RWPE2 (cell line): ENCODE results near the gene HERC5.

Experiments
- ATAC-seq: fragments of 200-7000 bp; cut with Tn5 transposase; 3 replicates; pipeline ENCODE4 v1.9.1; 2021; ENCODE audit warnings: low read depth
- DNase-seq: peaks from one replicate; pipeline ENCODE4 v3.0.0-alpha.2; 2020; ENCODE audit warnings: low spot score
- H3K27ac ChIP-seq: fragments of 450-650 bp; 2 replicates; pipeline ENCODE4 v1.5.1; 2017; ENCODE audit warnings: mild to moderate bottlenecking; ENCODE audit not compliant: poor library complexity, severe bottlenecking
- H3K27me3 ChIP-seq: fragments of 250-450 bp; sonication (Bioruptor Pico); 2 replicates; pipeline ENCODE4 v1.5.1; 2021; ENCODE audit warnings: mild to moderate bottlenecking, moderate library complexity; ENCODE audit not compliant: insufficient read depth, poor library complexity, severe bottlenecking
- H3K36me3 ChIP-seq: fragments of 250-450 bp; sonication (Bioruptor Pico); 2 replicates; pipeline ENCODE4 v1.5.1; 2020; ENCODE audit warnings: low read depth, mild to moderate bottlenecking, moderate library complexity
- H3K4me1 ChIP-seq: fragments of 250-450 bp; sonication (Bioruptor Pico); 2 replicates; pipeline ENCODE4 v1.5.1; 2021; ENCODE audit warnings: mild to moderate bottlenecking, moderate library complexity; ENCODE audit not compliant: insufficient read depth, poor library complexity, severe bottlenecking
- H3K4me3 ChIP-seq: fragments of 250-450 bp; sonication (Bioruptor Pico); 2 replicates; pipeline ENCODE4 v1.5.1; 2021; ENCODE audit warnings: mild to moderate bottlenecking, moderate library complexity; ENCODE audit not compliant: severe bottlenecking
- H3K9me3 ChIP-seq: fragments of 250-450 bp; sonication (Bioruptor Pico); 2 replicates; pipeline ENCODE4 v1.5.1; 2021; ENCODE audit warnings: mild to moderate bottlenecking, moderate library complexity; ENCODE audit not compliant: severe bottlenecking
- CTCF ChIP-seq: fragments of 450-650 bp; IDR thresholded peaks from one replicate; pipeline ENCODE4 v1.5.1; 2017; ENCODE audit warnings: mild to moderate bottlenecking, moderate library complexity; ENCODE audit not compliant: poor library complexity, severe bottlenecking

HERC5 gene

GRCh38 chr4:88489100-88489761 is 32.3 kb downstream of the HERC5 start:
- H3K27me3 ChIP-seq: no peaks in the 10 kb centered on the region
- TF ChIP-seq CTCF: no peak
- H3K9me3 ChIP-seq: no peaks in the 10 kb centered on the region
- no peak overlapping the region for H3K4me3 ChIP-seq
- H3K36me3 ChIP-seq: no peaks in the 10 kb centered on the region
- no peak for ATAC-seq
- no peak for DNase-seq
- no peaks in the 10 kb centered on the region for H3K4me1 ChIP-seq
- no peak overlapping the region for H3K27ac ChIP-seq

DNA sequence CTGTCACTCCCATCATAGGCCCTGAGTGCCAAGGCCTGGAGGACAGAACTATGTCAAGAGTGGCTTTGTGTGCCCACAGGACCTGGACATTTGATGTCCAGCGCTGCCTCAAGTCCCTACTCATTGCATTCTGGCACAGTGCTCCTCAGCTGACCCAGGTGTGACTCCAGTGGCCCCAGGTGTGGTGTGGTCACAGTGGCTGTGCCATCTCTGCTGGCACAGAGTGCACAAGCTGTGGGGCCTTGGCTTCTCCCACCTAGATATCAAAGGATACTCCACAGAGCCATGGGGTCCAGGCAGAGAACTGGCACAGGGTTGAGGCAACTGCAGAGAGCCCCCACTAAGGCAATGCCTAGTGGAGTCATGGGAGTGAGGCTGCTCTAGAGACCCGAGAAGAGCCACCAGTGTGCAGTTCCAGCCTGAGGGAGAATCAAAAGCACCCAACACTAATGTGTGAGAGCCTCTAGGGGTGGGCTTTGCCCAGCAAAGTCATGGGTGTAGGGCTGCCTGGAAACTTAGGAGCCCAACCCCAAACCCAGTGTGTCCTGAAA is 41.0 kb downstream of the HERC5 start:
- H3K4me3 ChIP-seq: no peak overlapping the region
- H3K36me3 ChIP-seq: no peaks in the 10 kb centered on the region
- no peaks in the 10 kb centered on the region for H3K27me3 ChIP-seq
- no peak for TF ChIP-seq CTCF
- no peaks in the 10 kb centered on the region for H3K4me1 ChIP-seq
- H3K9me3 ChIP-seq: no peaks in the 10 kb centered on the region
- H3K27ac ChIP-seq: no peak overlapping the region
- no peak for ATAC-seq
- DNase-seq: no peak

DNA sequence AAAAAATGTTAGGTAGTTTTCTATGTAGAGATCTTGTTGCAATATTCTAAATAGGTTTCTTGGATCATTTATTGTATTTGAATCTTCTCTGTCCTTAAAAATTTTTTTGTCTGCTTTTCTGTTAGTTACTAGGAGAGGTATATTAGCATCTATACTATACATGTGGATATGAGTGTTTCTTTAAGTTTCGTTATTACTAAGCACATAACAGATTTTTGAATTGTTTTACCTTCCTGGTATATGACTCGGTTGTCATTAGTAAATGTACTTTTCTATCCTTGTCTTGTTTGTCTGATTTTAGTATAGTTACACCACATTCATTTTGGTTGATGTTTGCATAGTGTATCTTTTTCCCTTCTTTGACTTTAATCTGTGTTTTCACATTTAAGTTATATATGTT is 46.4 kb downstream of the HERC5 start:
- Histone ChIP-seq H3K4me3 (no peak overlapping the region), H3K36me3 (no peaks in the 10 kb centered on the region), H3K27ac (no peak overlapping the region), H3K4me1 (no peaks in the 10 kb centered on the region), H3K27me3 (no peaks in the 10 kb centered on the region), H3K9me3 (no peaks in the 10 kb centered on the region)
- ATAC-seq (no peak), DNase-seq (no peak)
- TF ChIP-seq CTCF: no peak

DNA sequence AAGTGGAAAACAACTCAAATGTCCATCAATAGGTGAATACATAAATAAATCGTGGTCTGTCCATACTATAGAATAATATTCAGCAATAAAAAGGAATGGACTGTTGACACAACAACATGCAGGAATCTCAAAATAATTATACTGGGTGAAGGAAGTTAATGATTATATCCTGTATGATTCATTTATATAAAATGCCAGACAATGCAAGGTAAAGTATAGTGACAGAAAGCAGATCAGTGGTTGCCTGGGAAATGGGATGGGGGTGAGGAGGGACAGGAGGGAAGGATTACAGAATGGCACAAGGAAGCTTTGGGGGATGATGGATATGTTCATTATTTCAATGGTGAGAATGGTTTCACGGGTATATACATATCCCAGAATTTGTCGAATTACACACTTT is 54.3 kb downstream of the HERC5 start:
- Histone ChIP-seq H3K27ac (no peak overlapping the region), H3K27me3 (peaks cover 2% of the 10 kb centered on the region), H3K36me3 (no peaks in the 10 kb centered on the region), H3K4me3 (no peak overlapping the region), H3K4me1 (no peaks in the 10 kb centered on the region), H3K9me3 (no peaks in the 10 kb centered on the region)
- DNase-seq: no peak
- no peak for ATAC-seq
- no peak for TF ChIP-seq CTCF
